Activated naive CD4-positive, alpha-beta T cell treated with anti-CD3 and anti-CD28 coated beads, Interleukin-2, amount 10 ng/mL, durations not matched to agents 7 days and 5 days (primary cell): ENCODE data around the gene SPATA7.
A peak's percentile ranks its signal among the peaks of the same experiment; 100 is the strongest.
"Not testable (repeated sequence)": the region's sequence is repeated elsewhere in the genome, so short reads cannot be mapped to it uniquely, and the experiment has no call there.

Experiments used
- CTCF ChIA-PET: fragments of 350-600 bp; sonication (Branson Sonifier 250); formaldehyde crosslinking; loops from one replicate; lab custom pipeline; 2021; ENCODE audit warnings: antibody characterized with exemption; lab: Charles Lee
- DNase-seq: peaks from one replicate; pipeline ENCODE4 v3.0.0-alpha.2; 2020
- H3K27ac Mint-ChIP-seq: one replicate; pipeline ENCODE4 v1.8.0; 2021; ENCODE audit warnings: mild to moderate bottlenecking, moderate library complexity, mixed read lengths
- H3K27me3 Mint-ChIP-seq: one replicate; pipeline ENCODE4 v1.8.0; 2021; ENCODE audit warnings: mild to moderate bottlenecking, mixed read lengths
- H3K36me3 Mint-ChIP-seq: one replicate; pipeline ENCODE4 v1.8.0; 2021; ENCODE audit warnings: mixed read lengths
- H3K4me1 Mint-ChIP-seq: one replicate; pipeline ENCODE4 v1.8.0; 2021; ENCODE audit warnings: mixed read lengths
- H3K4me3 Mint-ChIP-seq: one replicate; pipeline ENCODE4 v1.8.0; 2021; ENCODE audit warnings: mild to moderate bottlenecking, moderate library complexity, mixed read lengths
- H3K9me3 Mint-ChIP-seq: one replicate; pipeline ENCODE4 v1.8.0; 2021; ENCODE audit warnings: mixed read lengths

SPATA7 gene

GRCh38 chr14:88379706-88380343, 5.6 kb upstream of the SPATA7 start:
- DNase-seq: no peak
- CTCF ChIA-PET: interaction anchor here (0.7 to 2.2 kb wide), 3 partner anchors 190 to 435 kb away, joined by 3 to 11 read pairs (median 3); no protein-coding TSS in a partner anchor
- H3K27me3 Mint-ChIP-seq: peaks cover 14% of the 10 kb centered on the region
- no peaks in the 10 kb centered on the region for H3K9me3 Mint-ChIP-seq
- H3K4me3 Mint-ChIP-seq: no peak overlapping the region
- H3K27ac Mint-ChIP-seq: no peak overlapping the region
- H3K36me3 Mint-ChIP-seq: no peaks in the 10 kb centered on the region
- H3K4me1 Mint-ChIP-seq: peaks cover 13% of the 10 kb centered on the region

- Mint-ChIP-seq H3K36me3 (no peaks in the 10 kb centered on the region), H3K4me3 (no peak overlapping the region), H3K4me1 (peaks cover 17% of the 10 kb centered on the region), H3K9me3 (no peaks in the 10 kb centered on the region), H3K27me3 (peaks cover 18% of the 10 kb centered on the region), H3K27ac (no peak overlapping the region)
- CTCF ChIA-PET: interaction anchor here (0.7 to 2.2 kb wide), 3 partner anchors 191 to 436 kb away, joined by 3 to 11 read pairs (median 3); no protein-coding TSS in a partner anchor
- no peak for DNase-seq
These were observed 5.1 kb upstream of the SPATA7 start for GRCh38 chr14:88380405-88380804.

GRCh38 chr14:88381634-88382033, 3.8 kb upstream of the SPATA7 start:
- H3K27ac Mint-ChIP-seq, H3K9me3 Mint-ChIP-seq, CTCF ChIA-PET, DNase-seq, H3K4me3 Mint-ChIP-seq, H3K36me3 Mint-ChIP-seq: not testable (repeated sequence)
- Mint-ChIP-seq H3K27me3 (peaks cover 20% of the 10 kb centered on the region), H3K4me1 (peaks cover 25% of the 10 kb centered on the region)

- Mint-ChIP-seq H3K4me3 (peak overlapping the region; percentile 93), H3K9me3 (no peaks in the 10 kb centered on the region), H3K27ac (peak overlapping the region; percentile 63), H3K27me3 (peaks cover 14% of the 10 kb centered on the region), H3K4me1 (peaks cover 25% of the 10 kb centered on the region), H3K36me3 (no peaks in the 10 kb centered on the region)
- CTCF ChIA-PET: no interaction called here
- DNase-seq: no peak
These were observed 739 bp upstream of the SPATA7 start for GRCh38 chr14:88384718-88385117.

- H3K4me1 Mint-ChIP-seq: peaks cover 25% of the 10 kb centered on the region
- H3K27ac Mint-ChIP-seq: no peak overlapping the region
- peak overlapping the region; percentile 93 for H3K4me3 Mint-ChIP-seq
- CTCF ChIA-PET: interaction anchor here (1.4 kb wide), 1 partner anchor 197 kb away, joined by 3 read pairs; no protein-coding TSS in a partner anchor
- peaks cover 11% of the 10 kb centered on the region for H3K27me3 Mint-ChIP-seq
- no peak for DNase-seq
- no peaks in the 10 kb centered on the region for H3K36me3 Mint-ChIP-seq
- no peaks in the 10 kb centered on the region for H3K9me3 Mint-ChIP-seq
These were observed 868 bp downstream of the SPATA7 start for GRCh38 chr14:88386256-88386794.

GRCh38 chr14:88388741-88389282, 3.4 kb downstream of the SPATA7 start:
- CTCF ChIA-PET: no interaction called here
- H3K4me1 Mint-ChIP-seq: peaks cover 21% of the 10 kb centered on the region
- H3K27ac Mint-ChIP-seq: no peak overlapping the region
- no peaks in the 10 kb centered on the region for H3K36me3 Mint-ChIP-seq
- no peak overlapping the region for H3K4me3 Mint-ChIP-seq
- H3K27me3 Mint-ChIP-seq: peaks cover 11% of the 10 kb centered on the region
- no peak for DNase-seq
- no peaks in the 10 kb centered on the region for H3K9me3 Mint-ChIP-seq

GRCh38 chr14:88392609-88393008, 7.2 kb downstream of the SPATA7 start:
- Mint-ChIP-seq H3K4me3 (no peak overlapping the region), H3K36me3 (no peaks in the 10 kb centered on the region), H3K27me3 (no peaks in the 10 kb centered on the region), H3K27ac (no peak overlapping the region), H3K4me1 (no peaks in the 10 kb centered on the region), H3K9me3 (no peaks in the 10 kb centered on the region)
- no peak for DNase-seq
- CTCF ChIA-PET: interaction anchor here (1.0 kb wide), 1 partner anchor 275 kb away, joined by 3 read pairs; no protein-coding TSS in a partner anchor

- Mint-ChIP-seq H3K36me3 (peaks cover 2% of the 10 kb centered on the region), H3K27me3 (no peaks in the 10 kb centered on the region), H3K27ac (no peak overlapping the region), H3K9me3 (peaks cover 13% of the 10 kb centered on the region), H3K4me1 (peaks cover 7% of the 10 kb centered on the region), H3K4me3 (no peak overlapping the region)
- peak; percentile 23 for DNase-seq
- CTCF ChIA-PET: no interaction called here
These were observed 25.6 kb downstream of the SPATA7 start for GRCh38 chr14:88411039-88411438.

GRCh38 chr14:88417594-88417993, 32.1 kb downstream of the SPATA7 start:
- CTCF ChIA-PET: no interaction called here
- H3K36me3 Mint-ChIP-seq: peaks cover 3% of the 10 kb centered on the region
- H3K4me1 Mint-ChIP-seq: no peaks in the 10 kb centered on the region
- H3K4me3 Mint-ChIP-seq: no peak overlapping the region
- no peak for DNase-seq
- no peak overlapping the region for H3K27ac Mint-ChIP-seq
- H3K27me3 Mint-ChIP-seq: no peaks in the 10 kb centered on the region
- H3K9me3 Mint-ChIP-seq: peaks cover 6% of the 10 kb centered on the region

- no peak overlapping the region for H3K27ac Mint-ChIP-seq
- no peaks in the 10 kb centered on the region for H3K27me3 Mint-ChIP-seq
- no peak for DNase-seq
- H3K4me1 Mint-ChIP-seq: no peaks in the 10 kb centered on the region
- no peak overlapping the region for H3K4me3 Mint-ChIP-seq
- H3K36me3 Mint-ChIP-seq: peaks cover 3% of the 10 kb centered on the region
- CTCF ChIA-PET: interaction anchor here (0.7 to 0.9 kb wide), 2 partner anchors 11 to 13 kb away, joined by 3 read pairs; no protein-coding TSS in a partner anchor
- H3K9me3 Mint-ChIP-seq: peaks cover 2% of the 10 kb centered on the region
These were observed 34.7 kb downstream of the SPATA7 start for GRCh38 chr14:88420187-88420586.

GRCh38 chr14:88421286-88421685, 35.8 kb downstream of the SPATA7 start:
- no peak overlapping the region for H3K4me3 Mint-ChIP-seq
- DNase-seq: no peak
- no peaks in the 10 kb centered on the region for H3K27me3 Mint-ChIP-seq
- no peak overlapping the region for H3K27ac Mint-ChIP-seq
- peaks cover 2% of the 10 kb centered on the region for H3K9me3 Mint-ChIP-seq
- no peaks in the 10 kb centered on the region for H3K4me1 Mint-ChIP-seq
- CTCF ChIA-PET: no interaction called here
- peaks cover 3% of the 10 kb centered on the region for H3K36me3 Mint-ChIP-seq

GRCh38 chr14:88422047-88422446, 36.6 kb downstream of the SPATA7 start:
- H3K27me3 Mint-ChIP-seq: no peaks in the 10 kb centered on the region
- peaks cover 3% of the 10 kb centered on the region for H3K36me3 Mint-ChIP-seq
- no peaks in the 10 kb centered on the region for H3K4me1 Mint-ChIP-seq
- H3K27ac Mint-ChIP-seq: no peak overlapping the region
- no peak for DNase-seq
- no peak overlapping the region for H3K4me3 Mint-ChIP-seq
- CTCF ChIA-PET: no interaction called here
- peaks cover 2% of the 10 kb centered on the region for H3K9me3 Mint-ChIP-seq

GRCh38 chr14:88422919-88423650, 37.6 kb downstream of the SPATA7 start:
- no peaks in the 10 kb centered on the region for H3K27me3 Mint-ChIP-seq
- H3K4me1 Mint-ChIP-seq: no peaks in the 10 kb centered on the region
- CTCF ChIA-PET: no interaction called here
- no peak for DNase-seq
- no peak overlapping the region for H3K4me3 Mint-ChIP-seq
- no peak overlapping the region for H3K27ac Mint-ChIP-seq
- no peaks in the 10 kb centered on the region for H3K9me3 Mint-ChIP-seq
- no peaks in the 10 kb centered on the region for H3K36me3 Mint-ChIP-seq

- Mint-ChIP-seq H3K4me3 (no peak overlapping the region), H3K9me3 (no peaks in the 10 kb centered on the region), H3K27me3 (no peaks in the 10 kb centered on the region), H3K27ac (no peak overlapping the region), H3K4me1 (no peaks in the 10 kb centered on the region), H3K36me3 (no peaks in the 10 kb centered on the region)
- CTCF ChIA-PET: no interaction called here
- no peak for DNase-seq
These were observed 39.1 kb downstream of the SPATA7 start for GRCh38 chr14:88424573-88424972.
